ENCODE measurements around the gene EIF3C.
"Not testable (repeated sequence)": the region's sequence is repeated elsewhere in the genome, so short reads cannot be mapped to it uniquely, and the experiment has no call there.

GRCh38 chr16:28666264-28666663 lies 45.0 kb upstream of the EIF3C start:
- TF ChIP-seq EP300, CTCF, POLR2AphosphoS5 (IDR thresholded peaks at IDR 0.05): not testable (repeated sequence)
